ENCODE measurements around the gene WDR88. TPM values are rescaled to one million over a fixed set of nuclear protein-coding genes. Genes with fewer than 3 reads are reported as not detected.

WDR88 gene
- total and polyA plus RNA-seq, 2 of the 13 experiments (the other 11 are each of a cell fraction or from before 2014, with no cell fraction given), result not detected

DNA sequence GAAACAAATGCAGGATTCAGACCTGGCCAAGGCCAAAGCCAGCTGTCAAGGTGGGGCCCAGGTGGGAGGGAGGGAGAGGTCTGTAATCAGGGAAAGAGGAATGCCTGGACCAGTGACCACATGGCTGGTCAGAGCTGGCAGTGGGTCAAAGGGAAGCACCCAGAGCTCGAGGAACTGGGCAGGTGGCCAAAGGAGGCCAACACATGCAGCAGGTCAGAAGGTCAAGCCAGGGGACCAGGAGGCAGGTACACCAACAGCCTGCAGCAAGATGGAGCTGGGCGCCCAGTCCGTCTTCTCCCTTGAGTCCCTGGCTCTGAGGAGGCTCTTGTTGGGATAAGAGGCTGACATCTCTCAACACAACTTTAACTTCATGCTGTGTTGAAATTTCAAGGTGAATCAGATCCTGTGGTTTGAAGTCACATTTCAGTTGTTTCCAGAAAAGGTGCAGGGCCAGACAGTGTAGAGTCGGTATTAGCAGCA lies 33.8 kb upstream of the WDR88 start (continued):
- TF ChIP-seq, protein P1, sequence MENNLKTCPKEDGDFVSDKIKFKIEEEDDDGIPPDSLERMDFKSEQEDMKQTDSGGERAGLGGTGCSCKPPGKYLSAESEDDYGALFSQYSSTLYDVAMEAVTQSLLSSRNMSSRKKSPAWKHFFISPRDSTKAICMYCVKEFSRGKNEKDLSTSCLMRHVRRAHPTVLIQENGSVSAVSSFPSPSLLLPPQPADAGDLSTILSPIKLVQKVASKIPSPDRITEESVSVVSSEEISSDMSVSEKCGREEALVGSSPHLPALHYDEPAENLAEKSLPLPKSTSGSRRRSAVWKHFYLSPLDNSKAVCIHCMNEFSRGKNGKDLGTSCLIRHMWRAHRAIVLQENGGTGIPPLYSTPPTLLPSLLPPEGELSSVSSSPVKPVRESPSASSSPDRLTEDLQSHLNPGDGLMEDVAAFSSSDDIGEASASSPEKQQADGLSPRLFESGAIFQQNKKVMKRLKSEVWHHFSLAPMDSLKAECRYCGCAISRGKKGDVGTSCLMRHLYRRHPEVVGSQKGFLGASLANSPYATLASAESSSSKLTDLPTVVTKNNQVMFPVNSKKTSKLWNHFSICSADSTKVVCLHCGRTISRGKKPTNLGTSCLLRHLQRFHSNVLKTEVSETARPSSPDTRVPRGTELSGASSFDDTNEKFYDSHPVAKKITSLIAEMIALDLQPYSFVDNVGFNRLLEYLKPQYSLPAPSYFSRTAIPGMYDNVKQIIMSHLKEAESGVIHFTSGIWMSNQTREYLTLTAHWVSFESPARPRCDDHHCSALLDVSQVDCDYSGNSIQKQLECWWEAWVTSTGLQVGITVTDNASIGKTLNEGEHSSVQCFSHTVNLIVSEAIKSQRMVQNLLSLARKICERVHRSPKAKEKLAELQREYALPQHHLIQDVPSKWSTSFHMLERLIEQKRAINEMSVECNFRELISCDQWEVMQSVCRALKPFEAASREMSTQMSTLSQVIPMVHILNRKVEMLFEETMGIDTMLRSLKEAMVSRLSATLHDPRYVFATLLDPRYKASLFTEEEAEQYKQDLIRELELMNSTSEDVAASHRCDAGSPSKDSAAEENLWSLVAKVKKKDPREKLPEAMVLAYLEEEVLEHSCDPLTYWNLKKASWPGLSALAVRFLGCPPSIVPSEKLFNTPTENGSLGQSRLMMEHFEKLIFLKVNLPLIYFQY (CRISPR knock-in tag; IDR thresholded peaks at IDR 0.05; ENCODE audit: borderline replicate concordance), result no peak
- TF ChIP-seq, protein P2, sequence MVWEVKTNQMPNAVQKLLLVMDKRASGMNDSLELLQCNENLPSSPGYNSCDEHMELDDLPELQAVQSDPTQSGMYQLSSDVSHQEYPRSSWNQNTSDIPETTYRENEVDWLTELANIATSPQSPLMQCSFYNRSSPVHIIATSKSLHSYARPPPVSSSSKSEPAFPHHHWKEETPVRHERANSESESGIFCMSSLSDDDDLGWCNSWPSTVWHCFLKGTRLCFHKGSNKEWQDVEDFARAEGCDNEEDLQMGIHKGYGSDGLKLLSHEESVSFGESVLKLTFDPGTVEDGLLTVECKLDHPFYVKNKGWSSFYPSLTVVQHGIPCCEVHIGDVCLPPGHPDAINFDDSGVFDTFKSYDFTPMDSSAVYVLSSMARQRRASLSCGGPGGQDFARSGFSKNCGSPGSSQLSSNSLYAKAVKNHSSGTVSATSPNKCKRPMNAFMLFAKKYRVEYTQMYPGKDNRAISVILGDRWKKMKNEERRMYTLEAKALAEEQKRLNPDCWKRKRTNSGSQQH (CRISPR knock-in tag; IDR thresholded peaks at IDR 0.05; ENCODE audit: low read depth), result no peak
- TF ChIP-seq HNRNPH1 (optimal IDR thresholded peaks at IDR 0.05; ENCODE audit: low read depth, low read length) (no peak), TEAD2 (CRISPR knock-in tag; IDR thresholded peaks at IDR 0.05) (no peak), MAFF (IDR thresholded peaks at IDR 0.05; ENCODE audit: low read depth, low read length) (no peak), ZNF282 (IDR thresholded peaks at IDR 0.05; ENCODE audit: partially characterized antibody) (no peak), ZNF350 (CRISPR knock-in tag; IDR thresholded peaks at IDR 0.05; ENCODE audit: borderline replicate concordance, low read depth) (no peak), ZNF816 (CRISPR knock-in tag; IDR thresholded peaks at IDR 0.05; ENCODE audit: borderline replicate concordance) (no peak), RBAK (CRISPR knock-in tag; IDR thresholded peaks at IDR 0.05) (no peak), RBM39 (IDR thresholded peaks at IDR 0.05; ENCODE audit: low read depth, low read length, poor library complexity, severe bottlenecking) (no peak), SSRP1 (CRISPR knock-in tag; IDR thresholded peaks at IDR 0.05) (no peak), ZFP36L1 (CRISPR knock-in tag; IDR thresholded peaks at IDR 0.05) (0 out of 2 replicates have a peak, but pooled peaks have one; percentile 34), MLLT10 (CRISPR knock-in tag; IDR thresholded peaks at IDR 0.05) (no peak), SOX13 (IDR thresholded peaks at IDR 0.05) (0 out of 2 replicates have a peak, but pooled peaks have one; percentile 38), SOX13 (CRISPR knock-in tag; conservative IDR thresholded peaks at IDR 0.05 in 1 of 2, IDR thresholded peaks at IDR 0.05 in 1 of 2) (peak in 1 of 2 experiments; percentile 79; a peak in 2 of 4 replicates)
- TF ChIP-seq, protein P3, sequence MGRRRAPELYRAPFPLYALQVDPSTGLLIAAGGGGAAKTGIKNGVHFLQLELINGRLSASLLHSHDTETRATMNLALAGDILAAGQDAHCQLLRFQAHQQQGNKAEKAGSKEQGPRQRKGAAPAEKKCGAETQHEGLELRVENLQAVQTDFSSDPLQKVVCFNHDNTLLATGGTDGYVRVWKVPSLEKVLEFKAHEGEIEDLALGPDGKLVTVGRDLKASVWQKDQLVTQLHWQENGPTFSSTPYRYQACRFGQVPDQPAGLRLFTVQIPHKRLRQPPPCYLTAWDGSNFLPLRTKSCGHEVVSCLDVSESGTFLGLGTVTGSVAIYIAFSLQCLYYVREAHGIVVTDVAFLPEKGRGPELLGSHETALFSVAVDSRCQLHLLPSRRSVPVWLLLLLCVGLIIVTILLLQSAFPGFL (CRISPR knock-in tag; IDR thresholded peaks at IDR 0.05), result no peak
- TF ChIP-seq, protein P4, sequence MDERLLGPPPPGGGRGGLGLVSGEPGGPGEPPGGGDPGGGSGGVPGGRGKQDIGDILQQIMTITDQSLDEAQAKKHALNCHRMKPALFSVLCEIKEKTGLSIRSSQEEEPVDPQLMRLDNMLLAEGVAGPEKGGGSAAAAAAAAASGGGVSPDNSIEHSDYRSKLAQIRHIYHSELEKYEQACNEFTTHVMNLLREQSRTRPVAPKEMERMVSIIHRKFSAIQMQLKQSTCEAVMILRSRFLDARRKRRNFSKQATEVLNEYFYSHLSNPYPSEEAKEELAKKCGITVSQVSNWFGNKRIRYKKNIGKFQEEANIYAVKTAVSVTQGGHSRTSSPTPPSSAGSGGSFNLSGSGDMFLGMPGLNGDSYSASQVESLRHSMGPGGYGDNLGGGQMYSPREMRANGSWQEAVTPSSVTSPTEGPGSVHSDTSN (CRISPR knock-in tag; IDR thresholded peaks at IDR 0.05), result no peak
- TF ChIP-seq, protein P5, sequence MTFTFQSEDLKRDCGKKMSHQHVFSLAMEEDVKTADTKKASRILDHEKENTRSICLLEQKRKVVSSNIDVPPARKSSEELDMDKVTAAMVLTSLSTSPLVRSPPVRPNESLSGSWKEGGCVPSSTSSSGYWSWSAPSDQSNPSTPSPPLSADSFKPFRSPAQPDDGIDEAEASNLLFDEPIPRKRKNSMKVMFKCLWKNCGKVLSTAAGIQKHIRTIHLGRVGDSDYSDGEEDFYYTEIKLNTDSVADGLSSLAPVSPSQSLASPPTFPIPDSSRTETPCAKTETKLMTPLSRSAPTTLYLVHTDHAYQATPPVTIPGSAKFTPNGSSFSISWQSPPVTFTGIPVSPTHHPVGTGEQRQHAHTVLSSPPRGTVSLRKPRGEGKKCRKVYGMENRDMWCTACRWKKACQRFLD (CRISPR knock-in tag; IDR thresholded peaks at IDR 0.05; ENCODE audit: borderline replicate concordance), result no peak
- TF ChIP-seq, protein P6, sequence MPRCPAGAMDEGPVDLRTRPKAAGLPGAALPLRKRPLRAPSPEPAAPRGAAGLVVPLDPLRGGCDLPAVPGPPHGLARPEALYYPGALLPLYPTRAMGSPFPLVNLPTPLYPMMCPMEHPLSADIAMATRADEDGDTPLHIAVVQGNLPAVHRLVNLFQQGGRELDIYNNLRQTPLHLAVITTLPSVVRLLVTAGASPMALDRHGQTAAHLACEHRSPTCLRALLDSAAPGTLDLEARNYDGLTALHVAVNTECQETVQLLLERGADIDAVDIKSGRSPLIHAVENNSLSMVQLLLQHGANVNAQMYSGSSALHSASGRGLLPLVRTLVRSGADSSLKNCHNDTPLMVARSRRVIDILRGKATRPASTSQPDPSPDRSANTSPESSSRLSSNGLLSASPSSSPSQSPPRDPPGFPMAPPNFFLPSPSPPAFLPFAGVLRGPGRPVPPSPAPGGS (CRISPR knock-in tag; IDR thresholded peaks at IDR 0.05), result no peak
